ENCODE measurements around the gene WASF3.

Gene WASF3

DNA sequence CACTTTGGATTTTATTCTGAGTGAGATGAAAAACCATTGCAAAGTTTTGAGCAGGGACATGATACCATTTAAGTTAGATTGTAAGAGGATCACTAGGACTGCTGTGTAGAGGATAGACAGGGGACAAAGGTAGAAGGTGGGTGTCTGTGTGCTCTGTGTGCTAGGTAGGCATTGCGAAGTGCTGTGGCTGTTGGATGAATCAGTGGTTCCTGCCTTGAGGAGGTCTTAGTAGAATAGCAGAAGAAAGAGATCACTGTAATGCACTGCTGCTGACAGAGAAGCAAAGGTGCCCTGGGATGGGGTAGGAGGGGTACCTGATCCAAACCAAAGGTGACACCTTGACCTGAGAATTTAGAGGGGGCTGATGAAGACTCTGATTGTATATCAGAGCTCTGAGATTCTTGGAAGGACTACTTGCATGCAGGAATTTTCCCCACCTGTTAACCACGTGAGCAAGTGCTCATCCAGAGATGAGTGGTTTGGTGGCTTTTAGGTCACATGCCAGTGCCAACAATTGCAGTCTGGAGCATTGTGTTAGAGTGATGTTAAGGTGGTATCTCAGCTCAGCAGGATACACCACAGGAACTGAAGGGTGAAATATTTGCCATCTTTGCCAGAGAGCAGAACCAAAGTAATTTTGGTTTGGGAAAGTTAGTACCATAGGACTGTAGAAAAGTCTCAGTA is 10.8 kb downstream of the WASF3 start:
- Histone ChIP-seq H3K4me3 (ENCODE audit: low read depth, low read length) (no peak overlapping the region), H3K9me3 (ENCODE audit: control insufficient read depth, insufficient read depth, low read length) (no peaks in the 10 kb centered on the region), H3K4me1 (ENCODE audit: control insufficient read depth, insufficient read depth, low read length) (peaks cover 5% of the 10 kb centered on the region), H3K9ac (ENCODE audit: low read depth, low read length) (peak overlapping the region; percentile 28), H3K36me3 (ENCODE audit: control insufficient read depth, insufficient read depth, low read length) (no peaks in the 10 kb centered on the region), H3K27me3 (ENCODE audit: control insufficient read depth, insufficient read depth, low read length) (no peaks in the 10 kb centered on the region)

DNA sequence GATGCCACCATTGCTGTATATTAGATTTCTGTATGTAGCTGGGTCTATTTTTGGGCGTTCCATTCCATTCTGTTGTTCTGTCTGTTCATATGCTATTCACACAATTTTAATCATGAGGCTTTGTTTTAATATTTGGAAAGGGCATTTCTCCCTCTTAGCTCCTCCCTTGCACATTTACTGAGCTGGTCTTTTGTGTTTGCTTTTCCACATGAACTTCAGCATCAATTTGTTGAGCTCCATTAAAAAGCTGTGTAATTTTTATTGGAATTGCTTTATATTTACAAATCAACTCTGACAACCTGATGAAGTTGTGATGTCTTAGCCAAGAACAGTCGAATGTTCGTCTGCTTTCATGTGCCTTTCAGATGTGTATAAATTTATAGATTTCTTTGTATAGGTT is 14.0 kb downstream of the WASF3 start:
- H3K4me3 ChIP-seq (ENCODE audit: low read depth, low read length) = no peak overlapping the region
- H3K9me3 ChIP-seq (ENCODE audit: control insufficient read depth, insufficient read depth, low read length) = no peaks in the 10 kb centered on the region
- no peaks in the 10 kb centered on the region for H3K27me3 ChIP-seq (ENCODE audit: control insufficient read depth, insufficient read depth, low read length)
- H3K9ac ChIP-seq (ENCODE audit: low read depth, low read length) = no peak overlapping the region
- no peaks in the 10 kb centered on the region for H3K36me3 ChIP-seq (ENCODE audit: control insufficient read depth, insufficient read depth, low read length)
- H3K4me1 ChIP-seq (ENCODE audit: control insufficient read depth, insufficient read depth, low read length) = peaks cover 5% of the 10 kb centered on the region

DNA sequence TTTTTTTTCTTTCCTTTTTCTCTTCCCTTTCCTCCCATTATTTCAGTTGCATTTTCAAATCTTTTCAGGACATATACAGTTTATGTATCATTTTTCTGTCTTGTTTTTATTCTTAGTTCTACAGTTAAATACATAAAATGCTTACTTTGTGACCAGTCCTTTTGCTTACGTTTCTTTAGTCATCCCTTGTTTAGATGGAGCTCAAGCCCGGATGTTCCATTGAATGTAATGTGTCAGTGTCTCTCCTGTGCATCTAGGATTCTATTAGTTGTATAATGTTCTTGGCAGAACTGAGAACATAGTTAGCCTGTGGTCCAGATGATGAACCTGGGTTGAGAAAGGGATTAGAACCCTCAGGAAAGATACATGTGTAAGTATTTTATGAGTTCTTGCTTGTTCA is 17.8 kb downstream of the WASF3 start:
- Histone ChIP-seq H3K9ac (ENCODE audit: low read depth, low read length) (no peak overlapping the region), H3K27me3 (ENCODE audit: control insufficient read depth, insufficient read depth, low read length) (no peaks in the 10 kb centered on the region), H3K4me1 (ENCODE audit: control insufficient read depth, insufficient read depth, low read length) (no peaks in the 10 kb centered on the region), H3K9me3 (ENCODE audit: control insufficient read depth, insufficient read depth, low read length) (no peaks in the 10 kb centered on the region), H3K36me3 (ENCODE audit: control insufficient read depth, insufficient read depth, low read length) (no peaks in the 10 kb centered on the region), H3K4me3 (ENCODE audit: low read depth, low read length) (no peak overlapping the region)

DNA sequence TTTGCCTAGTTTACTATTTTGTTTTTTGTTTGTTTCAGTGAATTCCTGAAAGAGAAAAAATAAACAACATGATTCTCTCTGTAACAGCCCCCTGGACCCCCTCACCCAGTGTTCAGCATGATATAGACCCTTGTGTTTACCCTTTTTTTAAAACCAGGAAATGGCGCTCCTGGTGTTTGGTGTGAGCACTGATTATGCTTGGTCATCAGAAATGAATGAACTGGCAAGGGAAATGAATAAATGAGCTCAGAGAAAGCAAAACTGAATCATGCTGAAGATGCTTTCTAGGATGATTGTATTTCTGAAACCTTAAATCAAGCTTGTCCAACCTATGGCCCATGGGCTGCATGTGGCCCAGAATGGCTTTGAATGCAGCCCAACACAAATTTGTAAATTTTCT is 22.1 kb downstream of the WASF3 start:
- no peak overlapping the region for H3K9ac ChIP-seq (ENCODE audit: low read depth, low read length)
- no peaks in the 10 kb centered on the region for H3K27me3 ChIP-seq (ENCODE audit: control insufficient read depth, insufficient read depth, low read length)
- H3K9me3 ChIP-seq (ENCODE audit: control insufficient read depth, insufficient read depth, low read length) = no peaks in the 10 kb centered on the region
- no peaks in the 10 kb centered on the region for H3K36me3 ChIP-seq (ENCODE audit: control insufficient read depth, insufficient read depth, low read length)
- H3K4me1 ChIP-seq (ENCODE audit: control insufficient read depth, insufficient read depth, low read length) = peaks cover 13% of the 10 kb centered on the region
- H3K4me3 ChIP-seq (ENCODE audit: low read depth, low read length) = no peak overlapping the region

DNA sequence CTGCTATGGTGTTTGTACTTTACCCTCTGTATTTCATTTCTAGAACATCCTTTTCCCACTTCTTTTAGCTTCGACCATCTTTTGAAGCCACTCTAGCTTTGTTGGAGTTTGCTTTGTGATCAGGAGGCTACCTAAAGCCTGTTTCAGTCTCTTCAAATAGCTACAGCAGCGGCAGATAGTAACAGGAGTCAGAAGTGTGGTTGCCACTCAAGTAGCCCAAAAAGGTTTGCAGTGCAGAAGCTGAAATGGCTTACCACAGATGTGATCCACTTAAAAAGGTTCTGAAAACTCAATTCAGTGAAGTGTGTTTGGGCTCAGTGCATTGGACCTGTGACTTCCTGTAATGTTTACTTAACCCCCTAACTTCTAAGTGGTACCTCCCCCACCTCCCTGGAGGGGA is 26.2 kb downstream of the WASF3 start:
- H3K9ac ChIP-seq (ENCODE audit: low read depth, low read length) = no peak overlapping the region
- no peaks in the 10 kb centered on the region for H3K36me3 ChIP-seq (ENCODE audit: control insufficient read depth, insufficient read depth, low read length)
- H3K9me3 ChIP-seq (ENCODE audit: control insufficient read depth, insufficient read depth, low read length) = no peaks in the 10 kb centered on the region
- H3K4me3 ChIP-seq (ENCODE audit: low read depth, low read length) = no peak overlapping the region
- H3K27me3 ChIP-seq (ENCODE audit: control insufficient read depth, insufficient read depth, low read length) = no peaks in the 10 kb centered on the region
- H3K4me1 ChIP-seq (ENCODE audit: control insufficient read depth, insufficient read depth, low read length) = peaks cover 19% of the 10 kb centered on the region

DNA sequence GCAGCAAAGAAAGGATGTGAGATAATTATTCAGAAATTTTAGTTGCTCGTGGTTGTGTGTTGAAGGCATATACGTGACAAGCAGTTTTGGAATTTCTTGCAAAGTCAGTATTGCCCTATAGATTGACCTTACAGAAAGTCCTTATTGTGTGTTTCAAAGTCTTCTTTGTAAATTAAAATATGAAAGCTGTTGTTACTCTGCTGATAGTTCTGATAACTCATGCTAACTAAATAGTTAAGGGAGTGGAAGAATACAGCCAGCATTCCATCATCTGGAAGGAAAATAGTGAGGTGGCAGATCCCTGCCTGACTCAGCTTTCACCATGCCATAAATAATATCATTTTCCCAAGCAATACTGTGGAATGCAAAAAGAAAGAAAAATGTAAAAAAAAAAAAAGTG is 27.2 kb downstream of the WASF3 start:
- Histone ChIP-seq H3K36me3 (ENCODE audit: control insufficient read depth, insufficient read depth, low read length) (no peaks in the 10 kb centered on the region), H3K9me3 (ENCODE audit: control insufficient read depth, insufficient read depth, low read length) (no peaks in the 10 kb centered on the region), H3K9ac (ENCODE audit: low read depth, low read length) (no peak overlapping the region), H3K27me3 (ENCODE audit: control insufficient read depth, insufficient read depth, low read length) (no peaks in the 10 kb centered on the region), H3K4me3 (ENCODE audit: low read depth, low read length) (no peak overlapping the region), H3K4me1 (ENCODE audit: control insufficient read depth, insufficient read depth, low read length) (peaks cover 19% of the 10 kb centered on the region)

DNA sequence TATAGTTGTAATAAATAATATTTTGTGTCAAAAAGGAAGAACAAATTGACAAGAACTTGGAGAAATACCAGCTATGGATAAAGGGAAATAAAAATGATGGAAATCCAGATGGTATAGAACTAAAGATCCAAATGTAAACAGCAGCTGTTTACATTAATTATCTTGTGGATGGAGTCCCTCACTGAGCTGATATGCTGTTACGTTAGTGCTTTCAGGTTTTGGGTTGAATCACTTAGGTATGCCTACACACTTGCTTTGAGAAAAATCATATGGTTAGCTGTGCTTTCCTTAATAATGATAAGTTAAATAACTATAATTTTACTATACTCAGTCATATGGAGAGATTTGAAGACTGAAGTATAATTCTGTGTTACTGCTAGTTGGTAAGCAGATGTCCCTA is 27.7 kb downstream of the WASF3 start:
- Histone ChIP-seq H3K9ac (ENCODE audit: low read depth, low read length) (no peak overlapping the region), H3K36me3 (ENCODE audit: control insufficient read depth, insufficient read depth, low read length) (no peaks in the 10 kb centered on the region), H3K27me3 (ENCODE audit: control insufficient read depth, insufficient read depth, low read length) (no peaks in the 10 kb centered on the region), H3K4me3 (ENCODE audit: low read depth, low read length) (no peak overlapping the region), H3K9me3 (ENCODE audit: control insufficient read depth, insufficient read depth, low read length) (no peaks in the 10 kb centered on the region), H3K4me1 (ENCODE audit: control insufficient read depth, insufficient read depth, low read length) (peaks cover 19% of the 10 kb centered on the region)

DNA sequence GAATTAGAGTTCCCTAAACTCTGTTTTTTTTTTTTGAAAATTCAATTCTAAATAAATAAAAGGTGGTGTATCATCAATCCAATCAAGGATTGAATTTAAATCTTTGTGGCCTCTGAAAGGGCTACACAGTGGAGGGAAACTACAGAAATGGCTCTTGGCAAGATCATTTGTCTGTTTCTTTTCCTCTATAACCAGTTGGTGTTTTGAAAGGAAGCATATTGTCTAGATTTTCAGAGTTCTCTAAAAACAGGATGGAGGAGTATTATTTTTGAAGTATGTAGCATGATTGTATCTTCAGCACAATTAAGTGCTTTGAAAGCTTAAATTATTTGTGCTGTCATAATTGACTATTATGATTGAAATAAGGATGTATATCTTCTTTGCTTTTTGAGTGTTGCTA is 29.8 kb downstream of the WASF3 start:
- H3K9ac ChIP-seq (ENCODE audit: low read depth, low read length) = no peak overlapping the region
- H3K4me1 ChIP-seq (ENCODE audit: control insufficient read depth, insufficient read depth, low read length) = peaks cover 21% of the 10 kb centered on the region
- no peaks in the 10 kb centered on the region for H3K36me3 ChIP-seq (ENCODE audit: control insufficient read depth, insufficient read depth, low read length)
- H3K9me3 ChIP-seq (ENCODE audit: control insufficient read depth, insufficient read depth, low read length) = no peaks in the 10 kb centered on the region
- H3K27me3 ChIP-seq (ENCODE audit: control insufficient read depth, insufficient read depth, low read length) = no peaks in the 10 kb centered on the region
- no peak overlapping the region for H3K4me3 ChIP-seq (ENCODE audit: low read depth, low read length)

DNA sequence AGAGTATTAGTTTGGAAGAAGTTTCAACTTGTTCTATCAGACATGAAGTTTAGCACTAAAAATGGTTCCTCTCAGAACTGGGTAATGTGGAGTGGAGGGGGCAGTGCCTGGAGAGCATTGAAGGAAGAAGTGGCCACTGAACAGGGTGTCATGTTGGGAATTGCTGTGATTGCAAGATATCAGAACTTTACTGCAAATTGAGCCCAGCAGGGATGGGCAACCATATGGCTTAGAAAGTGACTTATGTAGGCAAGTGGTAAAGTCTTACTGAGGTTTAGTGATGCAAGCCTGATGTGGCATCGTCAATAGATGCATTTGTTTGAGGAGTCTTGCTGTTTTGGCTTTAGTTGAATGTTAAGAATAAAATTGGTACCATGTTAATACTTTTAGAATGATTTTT is 31.7 kb downstream of the WASF3 start:
- Histone ChIP-seq H3K27me3 (ENCODE audit: control insufficient read depth, insufficient read depth, low read length) (no peaks in the 10 kb centered on the region), H3K4me1 (ENCODE audit: control insufficient read depth, insufficient read depth, low read length) (peaks cover 16% of the 10 kb centered on the region)

DNA sequence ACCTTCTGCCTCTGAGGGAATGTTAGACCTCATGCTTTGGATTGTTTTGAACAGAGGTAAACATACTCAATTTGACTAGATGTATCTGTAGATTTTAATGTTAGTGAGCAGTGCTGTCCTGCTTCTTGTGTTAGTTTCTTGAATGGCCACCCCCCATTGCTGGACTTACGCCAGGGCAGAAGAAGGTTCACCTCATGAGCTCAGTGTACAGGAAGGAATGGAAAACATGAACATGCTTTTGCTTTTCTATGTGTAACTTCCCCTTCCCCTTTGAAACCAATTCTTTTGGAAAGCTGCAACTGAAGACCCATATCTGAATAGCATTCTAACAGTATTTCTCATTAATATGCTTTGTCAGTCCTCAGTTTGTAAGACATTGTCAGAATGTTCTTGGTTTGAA is 32.3 kb downstream of the WASF3 start:
- no peak overlapping the region for H3K9ac ChIP-seq (ENCODE audit: low read depth, low read length)
- H3K4me1 ChIP-seq (ENCODE audit: control insufficient read depth, insufficient read depth, low read length) = peaks cover 12% of the 10 kb centered on the region
- H3K4me3 ChIP-seq (ENCODE audit: low read depth, low read length) = no peak overlapping the region
- H3K36me3 ChIP-seq (ENCODE audit: control insufficient read depth, insufficient read depth, low read length) = no peaks in the 10 kb centered on the region
- H3K9me3 ChIP-seq (ENCODE audit: control insufficient read depth, insufficient read depth, low read length) = no peaks in the 10 kb centered on the region
- H3K27me3 ChIP-seq (ENCODE audit: control insufficient read depth, insufficient read depth, low read length) = no peaks in the 10 kb centered on the region

More for the DNA sequence above, 31.7 kb downstream of the WASF3 start:
- Histone ChIP-seq H3K36me3 (ENCODE audit: control insufficient read depth, insufficient read depth, low read length) (no peaks in the 10 kb centered on the region), H3K9ac (ENCODE audit: low read depth, low read length) (no peak overlapping the region), H3K9me3 (ENCODE audit: control insufficient read depth, insufficient read depth, low read length) (no peaks in the 10 kb centered on the region), H3K4me3 (ENCODE audit: low read depth, low read length) (no peak overlapping the region)

DNA sequence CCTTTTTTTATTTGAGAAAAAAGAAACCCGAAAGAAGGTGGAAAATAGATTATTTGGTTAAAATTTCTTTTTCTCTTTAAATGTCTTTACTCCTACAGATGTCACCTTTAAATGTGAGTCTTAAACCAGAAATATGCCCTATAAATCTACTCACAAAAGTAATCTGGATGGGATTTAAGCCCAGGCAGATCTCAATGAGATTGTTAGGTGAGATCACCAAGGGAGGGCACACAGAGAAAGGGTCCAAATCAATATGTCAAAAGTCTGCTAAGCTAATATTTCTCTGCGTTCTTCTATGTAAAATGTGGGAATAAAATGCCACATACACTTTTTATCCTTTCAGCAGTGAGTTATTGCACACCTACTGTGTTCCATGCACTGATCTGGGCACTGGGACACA is 32.9 kb downstream of the WASF3 start:
- Histone ChIP-seq H3K9me3 (ENCODE audit: control insufficient read depth, insufficient read depth, low read length) (no peaks in the 10 kb centered on the region), H3K36me3 (ENCODE audit: control insufficient read depth, insufficient read depth, low read length) (no peaks in the 10 kb centered on the region), H3K4me1 (ENCODE audit: control insufficient read depth, insufficient read depth, low read length) (peaks cover 8% of the 10 kb centered on the region), H3K9ac (ENCODE audit: low read depth, low read length) (no peak overlapping the region), H3K4me3 (ENCODE audit: low read depth, low read length) (no peak overlapping the region), H3K27me3 (ENCODE audit: control insufficient read depth, insufficient read depth, low read length) (no peaks in the 10 kb centered on the region)

DNA sequence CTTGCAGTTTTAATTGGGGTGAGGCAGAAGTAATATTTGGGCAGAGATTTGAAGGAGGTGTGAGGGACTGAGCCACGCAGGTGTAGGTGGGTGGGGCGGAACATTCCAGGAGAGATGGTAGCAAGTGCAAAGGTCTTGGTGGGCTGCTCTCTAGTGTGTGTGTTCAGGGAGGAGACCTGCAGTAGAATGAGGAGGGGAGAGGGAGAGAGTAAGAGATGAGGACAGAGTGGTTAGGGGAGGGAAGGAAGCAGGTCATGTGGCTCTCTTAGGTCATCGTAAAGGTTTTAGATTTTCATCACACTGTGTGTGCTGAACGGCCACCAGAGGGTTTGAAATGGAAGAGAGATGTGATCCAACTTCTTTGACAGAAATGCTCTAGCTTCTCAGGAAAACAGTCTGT is 33.5 kb downstream of the WASF3 start:
- H3K36me3 ChIP-seq (ENCODE audit: control insufficient read depth, insufficient read depth, low read length) = no peaks in the 10 kb centered on the region
- no peaks in the 10 kb centered on the region for H3K27me3 ChIP-seq (ENCODE audit: control insufficient read depth, insufficient read depth, low read length)
- H3K4me3 ChIP-seq (ENCODE audit: low read depth, low read length) = no peak overlapping the region
- no peaks in the 10 kb centered on the region for H3K9me3 ChIP-seq (ENCODE audit: control insufficient read depth, insufficient read depth, low read length)
- H3K4me1 ChIP-seq (ENCODE audit: control insufficient read depth, insufficient read depth, low read length) = peaks cover 8% of the 10 kb centered on the region
- no peak overlapping the region for H3K9ac ChIP-seq (ENCODE audit: low read depth, low read length)
